GM21360 (cell line): ENCODE data around the gene PLAGL1.

Experiments used
- ATAC-seq: cut with Tn5 transposase; IDR thresholded peaks from one replicate; pipeline ENCODE4 v1.9.1; 2021; ENCODE audit warnings: mild to moderate bottlenecking, moderate library complexity; ENCODE audit not compliant: unreplicated experiment

The PLAGL1 gene

GRCh38 chr6:143967706-143968376 lies 40.2 kb downstream of the PLAGL1 start:
- no peak for ATAC-seq

GRCh38 chr6:143966312-143966711 lies 41.7 kb downstream of the PLAGL1 start:
- ATAC-seq, result no peak

- ATAC-seq, result no peak
These were observed 42.4 kb downstream of the PLAGL1 start for GRCh38 chr6:143965503-143966171.

GRCh38 chr6:143964674-143965081 lies 43.4 kb downstream of the PLAGL1 start:
- ATAC-seq, result no peak

GRCh38 chr6:143963158-143963919 lies 44.7 kb downstream of the PLAGL1 start:
- ATAC-seq, result no peak

GRCh38 chr6:143961886-143962878 lies 45.9 kb downstream of the PLAGL1 start:
- ATAC-seq, result no peak

GRCh38 chr6:143961066-143961465 lies 47.0 kb downstream of the PLAGL1 start:
- no peak for ATAC-seq

- no peak for ATAC-seq
These were observed 48.1 kb downstream of the PLAGL1 start for GRCh38 chr6:143959927-143960326.

GRCh38 chr6:143958839-143959399 lies 49.1 kb downstream of the PLAGL1 start:
- ATAC-seq, result no peak

- ATAC-seq, result no peak
These were observed 50.3 kb downstream of the PLAGL1 start for GRCh38 chr6:143957679-143958274.

GRCh38 chr6:143955971-143956370 lies 52.1 kb downstream of the PLAGL1 start:
- no peak for ATAC-seq

GRCh38 chr6:143953922-143954321 lies 54.1 kb downstream of the PLAGL1 start:
- ATAC-seq, result no peak

- ATAC-seq, result no peak
These were observed 54.9 kb downstream of the PLAGL1 start for GRCh38 chr6:143952947-143953701.

GRCh38 chr6:143952060-143952778 lies 55.8 kb downstream of the PLAGL1 start:
- no peak for ATAC-seq

- no peak for ATAC-seq
These were observed 57.2 kb downstream of the PLAGL1 start for GRCh38 chr6:143950875-143951274.

- ATAC-seq, result no peak
These were observed 58.1 kb downstream of the PLAGL1 start for GRCh38 chr6:143949962-143950361.

GRCh38 chr6:143949535-143949934 lies 58.5 kb downstream of the PLAGL1 start:
- ATAC-seq, result no peak

GRCh38 chr6:143948208-143948607 lies 59.9 kb downstream of the PLAGL1 start:
- ATAC-seq, result no peak
